GM19452 (cell line): ENCODE data around the gene CYTH3.
"Not testable (repeated sequence)": the region's sequence is repeated elsewhere in the genome, so short reads cannot be mapped to it uniquely, and the experiment has no call there.

Experiments
- ATAC-seq: cut with Tn5 transposase; IDR thresholded peaks from one replicate; pipeline ENCODE4 v1.9.1; 2021; ENCODE audit not compliant: unreplicated experiment

The CYTH3 gene, protein sequence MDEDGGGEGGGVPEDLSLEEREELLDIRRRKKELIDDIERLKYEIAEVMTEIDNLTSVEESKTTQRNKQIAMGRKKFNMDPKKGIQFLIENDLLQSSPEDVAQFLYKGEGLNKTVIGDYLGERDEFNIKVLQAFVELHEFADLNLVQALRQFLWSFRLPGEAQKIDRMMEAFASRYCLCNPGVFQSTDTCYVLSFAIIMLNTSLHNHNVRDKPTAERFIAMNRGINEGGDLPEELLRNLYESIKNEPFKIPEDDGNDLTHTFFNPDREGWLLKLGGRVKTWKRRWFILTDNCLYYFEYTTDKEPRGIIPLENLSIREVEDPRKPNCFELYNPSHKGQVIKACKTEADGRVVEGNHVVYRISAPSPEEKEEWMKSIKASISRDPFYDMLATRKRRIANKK

DNA sequence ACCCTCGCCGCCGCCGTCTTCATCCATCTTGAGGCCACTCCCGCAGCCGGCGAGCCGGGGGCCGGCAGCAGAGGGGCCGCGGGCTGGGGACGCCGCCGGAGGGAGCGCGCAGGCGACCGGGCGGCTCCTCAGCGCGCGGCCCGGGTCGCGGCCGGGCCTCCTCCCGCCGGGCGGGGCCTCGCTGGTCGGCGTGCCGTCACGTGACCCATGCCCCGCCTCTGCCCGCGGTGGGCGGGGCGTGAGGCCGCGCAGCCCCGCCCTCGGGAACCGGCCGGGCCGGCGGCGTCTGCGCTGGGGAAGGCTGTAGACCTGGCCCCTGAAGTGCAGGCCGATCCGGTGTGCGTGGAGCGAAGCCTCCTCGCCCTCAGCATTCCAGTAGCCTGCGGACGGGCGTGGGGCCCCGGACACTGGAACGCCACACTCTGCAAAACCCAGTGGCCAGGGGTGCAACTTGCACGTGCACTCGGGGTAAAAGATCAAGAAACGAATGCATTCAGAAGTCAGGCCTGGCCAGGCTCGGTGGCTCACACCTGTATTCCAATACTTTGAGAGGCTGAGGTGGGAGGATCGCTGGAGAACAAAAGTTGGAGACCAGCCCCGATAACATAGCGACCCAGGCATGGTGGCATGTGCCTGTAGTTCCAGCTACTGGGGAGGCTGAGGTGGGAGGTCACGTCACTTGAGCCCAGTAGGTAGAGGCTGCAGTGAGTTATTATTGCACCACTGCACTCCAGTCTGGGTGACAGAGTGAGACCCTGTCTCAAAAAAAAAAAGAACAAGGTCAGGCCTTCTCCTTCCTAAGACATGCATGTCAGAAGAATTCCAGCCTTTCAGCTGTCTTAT is at the start of gene CYTH3:
Gene CYTH3, minus strand, starts transcription at position 144 of the 843 bp plus-strand sequence. Its CDS starts 117 bp downstream, at position 27.
- ATAC-seq, result peak; percentile 82

DNA sequence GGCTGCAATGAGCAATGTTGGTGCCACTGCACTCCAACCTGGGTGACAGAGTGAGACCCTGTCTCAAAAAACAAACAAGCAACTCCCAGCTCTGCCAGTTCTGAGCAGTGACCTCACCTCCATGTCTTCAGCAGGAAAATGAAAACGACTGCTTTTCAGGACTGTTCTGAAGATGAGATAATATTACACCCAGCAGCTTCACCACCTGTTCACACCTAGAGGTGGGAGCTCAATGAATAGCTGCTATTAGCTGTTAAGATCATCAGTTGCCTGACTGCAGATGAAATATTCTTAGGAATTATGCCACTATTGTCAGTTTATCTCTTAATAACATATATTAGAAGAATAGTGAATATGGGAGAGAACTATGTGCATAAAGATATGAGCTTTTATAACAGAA is 48.4 kb upstream of the CYTH3 start:
- no peak for ATAC-seq

DNA sequence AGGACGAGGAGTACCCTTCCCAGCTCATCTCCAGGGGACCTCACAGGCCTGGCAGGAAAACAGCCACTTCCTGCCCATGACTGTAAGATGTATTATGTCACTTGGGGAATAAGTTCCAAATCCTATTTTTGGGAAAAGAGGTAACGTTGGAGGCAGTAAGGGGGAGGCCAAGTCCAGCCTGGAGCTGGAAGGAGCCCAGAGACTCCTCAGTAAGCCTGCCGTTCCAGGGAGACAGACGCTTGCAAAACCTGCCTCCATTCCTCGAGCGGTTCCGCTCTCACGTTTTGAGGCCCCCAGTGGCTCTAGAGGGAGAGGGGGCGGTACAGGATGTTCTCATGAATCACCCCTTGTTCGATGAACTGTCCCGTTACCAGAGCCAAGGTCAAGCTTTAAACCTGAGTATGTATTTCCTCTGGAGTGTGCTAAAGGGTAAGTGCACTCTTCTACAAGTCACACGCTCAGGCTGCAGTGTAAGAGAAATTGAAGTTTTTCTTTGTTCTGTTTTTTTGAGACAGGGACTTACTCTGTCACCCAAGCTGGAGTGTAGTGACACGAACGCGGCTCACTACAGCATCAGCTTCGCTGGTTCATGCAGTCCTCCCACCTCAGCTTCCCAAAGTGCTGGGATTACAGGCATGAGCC is 45.5 kb upstream of the CYTH3 start:
- no peak for ATAC-seq

DNA sequence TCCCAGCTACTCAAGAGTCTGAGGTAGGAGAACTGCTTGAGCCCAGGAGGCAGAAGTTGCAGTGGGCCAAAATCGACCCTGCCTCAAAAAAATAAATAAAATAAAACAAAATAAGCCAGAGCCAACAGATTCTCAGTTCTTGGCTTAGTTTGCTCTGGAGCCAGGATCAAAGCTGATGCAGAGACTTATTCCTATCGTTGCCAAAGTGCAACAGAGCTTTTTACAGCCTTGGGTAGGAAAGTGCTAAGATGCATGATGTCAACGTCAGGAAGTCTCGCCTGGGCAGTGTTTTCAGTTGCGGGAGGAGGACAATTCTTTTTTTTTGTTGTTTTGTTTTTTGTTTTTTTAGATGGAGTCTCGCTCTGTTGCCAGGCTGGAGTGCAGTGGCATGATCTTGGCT is 43.8 kb upstream of the CYTH3 start:
- ATAC-seq, result no peak

DNA sequence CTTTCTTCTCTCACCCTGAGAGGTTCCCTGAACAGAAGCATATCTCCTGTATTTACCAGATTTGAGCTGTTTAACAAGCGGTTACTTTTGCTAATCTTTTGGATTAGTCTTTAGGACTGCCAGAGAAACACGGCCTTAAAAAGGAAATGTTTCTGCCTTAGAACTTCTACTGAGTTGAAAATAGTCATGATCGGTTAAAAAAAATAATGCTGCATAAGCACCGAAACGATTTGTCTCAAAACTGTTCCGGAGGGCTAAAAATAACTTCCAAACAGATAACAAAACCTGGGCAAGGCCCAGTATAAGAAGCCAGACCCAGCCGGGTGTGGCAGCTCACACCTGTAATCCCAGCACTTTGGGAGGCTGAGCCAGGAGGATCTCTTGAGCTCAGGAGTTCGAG is 43.3 kb upstream of the CYTH3 start:
- ATAC-seq, result no peak

DNA sequence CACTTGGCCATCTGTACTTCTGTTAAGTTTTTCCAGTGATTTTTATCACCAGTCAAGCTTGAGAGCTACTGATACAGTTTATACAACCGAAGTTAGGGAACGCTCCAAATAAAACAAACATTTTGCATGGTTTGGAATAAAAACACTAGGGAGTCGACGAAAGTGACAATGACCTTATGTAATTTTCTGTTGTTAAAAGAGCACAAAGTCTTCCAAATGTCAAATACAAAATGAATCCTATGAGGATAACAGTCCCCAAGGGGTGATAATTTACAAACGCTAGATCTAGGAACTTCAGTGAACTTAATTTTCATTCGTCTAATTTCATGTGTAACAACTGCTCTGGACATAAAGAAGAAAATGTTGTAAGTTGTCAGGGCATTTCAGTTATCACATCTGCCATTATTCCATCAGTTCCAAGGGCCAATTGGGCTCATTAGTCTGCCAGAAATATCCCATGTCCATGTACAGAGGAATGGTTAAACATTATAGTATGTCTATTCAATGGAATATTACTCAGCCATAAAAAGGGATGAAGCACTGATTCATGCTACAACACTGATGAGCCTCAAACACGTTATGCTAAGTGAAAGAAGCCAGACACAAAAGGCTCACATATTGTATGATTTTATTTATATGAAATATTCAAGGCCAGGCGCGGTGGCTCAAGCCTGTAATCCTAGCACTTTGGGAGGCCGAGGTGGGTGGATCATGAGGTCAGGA is 38.0 kb upstream of the CYTH3 start:
- ATAC-seq, result no peak

DNA sequence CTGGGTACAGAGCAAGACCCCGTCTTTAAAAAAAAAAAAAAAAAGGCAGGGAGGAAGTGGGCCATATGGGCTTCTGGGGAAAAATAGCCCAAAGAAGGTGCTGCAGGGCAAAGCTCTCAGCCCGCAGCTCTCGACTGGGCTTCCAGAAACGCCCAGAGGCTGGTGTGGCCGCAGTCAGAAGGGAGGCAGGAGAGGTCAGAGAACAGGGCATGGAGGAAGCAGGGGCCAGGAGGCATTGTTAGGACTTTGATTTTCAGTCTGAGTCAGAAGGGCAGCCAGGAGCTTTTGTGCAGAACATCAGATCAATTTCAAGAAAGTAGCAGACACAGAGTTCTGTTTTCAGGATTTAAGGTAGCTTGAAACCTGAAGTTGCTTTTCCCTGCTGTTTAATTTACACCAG is 35.3 kb upstream of the CYTH3 start:
- no peak for ATAC-seq

DNA sequence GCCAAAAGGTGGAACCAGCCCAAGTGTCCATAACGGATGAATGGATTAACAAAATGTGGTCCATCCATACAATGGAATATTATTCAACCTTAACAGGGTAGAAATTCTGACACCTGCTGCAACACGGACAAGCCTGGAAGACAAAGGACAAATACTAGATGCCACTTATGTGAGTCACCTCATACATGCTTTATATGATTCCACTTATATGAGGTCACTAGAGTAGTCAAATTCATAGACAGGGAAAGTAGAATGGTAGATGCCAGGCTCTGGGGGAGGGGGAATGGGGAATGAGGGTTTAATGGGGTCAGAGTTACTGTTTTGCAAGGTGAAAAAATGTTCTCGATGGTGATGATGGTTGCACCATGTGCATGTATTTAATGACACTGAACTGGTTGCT is 34.0 kb upstream of the CYTH3 start:
- no peak for ATAC-seq

DNA sequence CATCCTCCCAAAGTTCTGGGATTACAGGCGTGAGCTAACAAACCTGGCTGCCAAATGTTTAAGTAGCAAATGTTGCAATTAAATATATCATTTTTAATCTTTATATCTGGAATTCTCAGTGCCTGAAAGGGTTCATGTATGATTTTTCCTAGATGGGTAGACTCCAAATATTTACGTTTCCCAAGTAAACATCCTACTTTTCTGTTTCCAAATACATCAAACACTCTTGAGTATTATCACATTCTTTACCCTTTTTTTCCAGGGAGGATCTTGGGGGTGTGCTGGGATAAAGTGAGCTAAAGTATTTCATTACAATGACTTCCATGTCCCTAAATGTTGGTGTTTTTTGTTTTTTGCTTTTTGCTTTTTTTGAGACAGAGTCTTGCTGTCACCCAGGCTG is 32.9 kb upstream of the CYTH3 start:
- ATAC-seq, result no peak

DNA sequence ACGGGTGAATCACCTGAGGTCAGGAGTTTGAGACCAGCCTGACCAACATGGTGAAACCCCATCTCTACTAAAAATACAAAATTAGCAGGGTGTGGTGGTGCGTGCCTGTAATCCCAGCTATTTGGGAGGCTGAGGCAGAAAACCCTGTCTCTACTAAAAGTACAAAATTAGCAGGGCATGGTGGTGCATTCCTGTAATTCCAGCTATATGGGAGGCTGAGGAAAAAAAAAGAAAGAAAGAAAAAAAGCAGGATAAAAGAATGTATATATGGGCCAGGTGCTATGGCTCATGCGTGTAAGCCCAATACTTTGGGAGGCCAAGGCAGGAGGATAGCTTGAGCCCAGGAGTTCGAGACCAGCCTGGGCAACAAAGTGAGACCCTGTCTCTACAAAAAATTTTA is 29.0 kb upstream of the CYTH3 start:
- ATAC-seq, result not testable (repeated sequence)

DNA sequence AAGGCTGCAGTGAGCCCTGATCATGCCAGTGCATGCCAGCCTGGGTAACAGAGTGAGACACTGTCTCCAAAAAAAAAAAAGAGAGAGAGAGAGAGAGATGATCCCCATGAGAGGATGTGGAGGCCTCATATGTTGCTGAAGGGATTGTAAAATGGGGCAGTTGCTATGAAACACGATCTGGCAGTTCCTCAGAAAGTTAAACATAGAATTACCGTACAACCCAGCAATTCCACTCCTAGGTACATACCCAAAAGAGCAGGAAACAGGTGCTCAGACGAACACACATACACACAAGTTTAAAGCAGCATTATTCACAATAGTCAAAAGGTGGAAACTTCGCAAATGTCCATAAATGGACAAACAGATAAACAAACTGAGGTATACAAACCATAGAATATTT is 27.4 kb upstream of the CYTH3 start:
- no peak for ATAC-seq

DNA sequence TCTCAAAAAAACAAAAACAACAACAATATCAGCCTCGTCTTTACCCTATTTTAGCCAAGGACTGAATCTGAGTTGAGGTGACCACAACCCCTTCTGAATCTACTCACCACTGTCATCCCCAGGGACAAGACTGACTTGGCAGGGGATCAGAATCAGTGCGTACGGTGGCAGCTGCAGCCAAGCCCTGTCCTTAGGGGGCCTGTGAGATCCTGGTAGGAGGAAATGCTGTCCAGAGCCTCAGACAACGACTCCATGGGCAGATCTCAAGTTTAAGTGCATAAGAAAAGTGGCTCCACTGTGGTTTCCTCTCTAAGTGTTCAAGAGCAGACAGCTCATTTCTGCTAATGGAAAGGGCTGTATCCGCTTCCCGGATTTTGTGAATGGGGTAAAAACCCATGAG is 22.4 kb upstream of the CYTH3 start:
- no peak for ATAC-seq

DNA sequence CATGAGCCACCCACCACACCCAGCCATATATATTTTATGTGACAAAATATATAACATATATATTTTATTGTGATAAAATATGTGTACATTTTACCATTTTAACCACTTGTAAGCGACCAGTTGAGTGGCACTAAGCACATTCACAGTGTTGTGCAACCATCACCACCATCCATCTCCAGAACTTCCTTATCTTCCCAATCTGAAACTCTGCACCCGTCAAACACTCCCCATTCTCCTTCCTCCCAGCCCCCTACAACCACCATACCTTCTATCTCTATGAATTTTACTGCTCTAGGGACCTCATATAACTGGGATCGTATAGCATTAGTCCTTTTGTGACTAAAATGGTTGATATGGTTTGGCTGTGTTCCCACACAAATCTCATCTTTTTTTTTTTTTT is 20.8 kb upstream of the CYTH3 start:
- no peak for ATAC-seq

DNA sequence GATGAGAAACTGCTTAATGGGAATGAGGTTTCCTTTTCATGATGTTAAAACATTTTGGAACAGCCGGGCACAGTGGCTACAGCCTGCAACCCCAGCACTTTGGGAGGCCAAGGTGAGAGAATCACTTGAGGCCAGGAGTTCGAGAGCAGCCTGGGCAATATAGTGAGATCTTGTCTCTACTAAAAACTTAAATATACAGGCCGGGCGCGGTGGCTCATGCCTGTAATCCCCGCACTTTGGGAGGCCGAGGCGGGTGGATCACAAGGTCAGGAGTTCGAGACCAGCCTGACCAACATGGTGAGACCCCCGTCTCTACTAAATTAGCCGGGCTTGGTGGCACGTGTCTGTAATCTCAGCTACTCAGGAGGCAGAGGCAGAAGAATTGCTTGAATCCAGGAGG is 19.5 kb upstream of the CYTH3 start:
- not testable (repeated sequence) for ATAC-seq

DNA sequence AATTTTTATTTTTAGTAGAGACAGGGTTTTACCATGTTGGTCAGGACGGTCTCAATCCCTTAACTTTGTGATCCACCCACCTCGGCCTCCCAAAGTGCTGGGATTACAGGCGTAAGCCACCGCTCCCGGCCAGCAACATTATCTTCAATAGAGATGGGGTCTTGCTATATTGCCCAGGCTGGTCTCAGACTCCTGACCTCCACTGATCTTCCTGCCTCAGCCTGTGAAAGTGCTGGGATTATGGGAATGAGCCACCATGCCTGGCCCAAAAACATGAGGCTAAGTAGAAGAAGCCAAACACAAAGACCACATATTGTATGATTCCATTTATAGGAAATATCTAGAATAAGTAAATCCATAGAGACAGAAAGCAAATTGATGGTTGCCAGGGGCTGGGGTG is 19.1 kb upstream of the CYTH3 start:
- ATAC-seq, result no peak

DNA sequence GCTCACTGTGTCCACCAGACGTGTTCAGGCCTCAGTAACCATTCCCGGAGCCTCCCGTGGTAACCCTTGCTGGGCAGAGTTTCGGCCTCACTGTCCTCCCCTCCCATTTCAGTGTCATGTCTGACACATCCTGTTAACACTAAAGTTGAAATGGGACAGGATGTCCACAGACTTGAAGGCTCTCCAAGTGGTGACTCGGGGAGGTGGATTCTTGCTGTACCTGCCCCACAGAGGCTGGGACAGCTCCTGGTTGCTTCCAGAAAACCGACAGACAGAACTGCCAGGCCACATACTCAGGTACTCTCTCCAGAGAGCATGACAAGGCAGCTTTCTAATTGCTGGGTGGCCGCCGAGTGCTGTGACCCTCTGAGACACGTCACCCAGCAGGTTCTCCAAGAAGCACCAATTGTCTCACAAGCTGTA is 17.9 kb upstream of the CYTH3 start:
- ATAC-seq, result no peak

DNA sequence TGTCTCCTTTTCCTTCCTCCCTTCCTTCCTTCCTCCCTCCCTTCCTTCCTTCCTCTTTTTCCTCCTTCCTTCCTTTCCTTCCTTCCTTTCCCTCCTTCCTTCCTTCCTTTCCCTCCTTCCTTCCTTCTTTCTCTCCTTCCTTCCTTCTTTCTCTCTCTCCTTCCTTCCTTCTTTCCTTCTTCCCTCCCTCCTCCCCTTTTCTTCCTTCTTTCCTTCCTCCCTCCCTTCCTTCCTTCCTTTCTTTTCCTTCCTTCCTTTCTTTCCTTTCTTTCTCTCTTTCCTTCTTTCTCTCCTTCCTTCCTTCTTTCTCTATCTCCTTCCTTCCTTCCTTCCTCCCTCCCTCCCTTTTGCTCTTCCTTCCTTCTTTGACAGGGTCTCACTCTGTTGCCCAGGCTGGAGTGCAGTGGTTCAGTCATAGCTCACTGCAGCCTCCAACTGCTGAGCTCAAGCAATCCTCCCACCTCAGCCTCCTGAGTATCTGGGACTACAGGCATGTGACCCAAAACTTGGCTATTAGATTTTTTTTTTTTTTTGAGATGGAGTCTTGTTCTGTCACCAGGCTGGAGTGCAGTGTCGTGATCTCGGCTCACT is 15.9 kb upstream of the CYTH3 start:
- no peak for ATAC-seq

DNA sequence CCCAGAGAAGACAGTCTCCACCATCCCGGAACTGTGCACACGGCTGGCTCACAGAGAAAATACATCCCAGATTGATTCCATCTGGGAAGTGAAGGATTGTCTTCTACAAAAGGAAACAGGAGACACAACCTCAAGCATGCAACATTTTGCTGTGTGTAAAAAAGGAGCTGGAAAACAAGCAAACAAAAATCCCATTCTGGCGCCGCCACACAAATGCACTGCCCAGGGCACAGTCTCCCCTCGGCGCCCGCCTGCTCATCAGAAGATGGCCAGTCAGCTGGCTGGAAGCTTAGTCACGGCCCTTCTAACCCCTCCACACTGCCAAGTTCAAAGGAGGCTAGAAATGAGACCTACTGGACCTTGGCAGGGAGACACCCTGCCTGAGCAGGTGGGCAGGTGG is 14.1 kb upstream of the CYTH3 start:
- ATAC-seq, result no peak

DNA sequence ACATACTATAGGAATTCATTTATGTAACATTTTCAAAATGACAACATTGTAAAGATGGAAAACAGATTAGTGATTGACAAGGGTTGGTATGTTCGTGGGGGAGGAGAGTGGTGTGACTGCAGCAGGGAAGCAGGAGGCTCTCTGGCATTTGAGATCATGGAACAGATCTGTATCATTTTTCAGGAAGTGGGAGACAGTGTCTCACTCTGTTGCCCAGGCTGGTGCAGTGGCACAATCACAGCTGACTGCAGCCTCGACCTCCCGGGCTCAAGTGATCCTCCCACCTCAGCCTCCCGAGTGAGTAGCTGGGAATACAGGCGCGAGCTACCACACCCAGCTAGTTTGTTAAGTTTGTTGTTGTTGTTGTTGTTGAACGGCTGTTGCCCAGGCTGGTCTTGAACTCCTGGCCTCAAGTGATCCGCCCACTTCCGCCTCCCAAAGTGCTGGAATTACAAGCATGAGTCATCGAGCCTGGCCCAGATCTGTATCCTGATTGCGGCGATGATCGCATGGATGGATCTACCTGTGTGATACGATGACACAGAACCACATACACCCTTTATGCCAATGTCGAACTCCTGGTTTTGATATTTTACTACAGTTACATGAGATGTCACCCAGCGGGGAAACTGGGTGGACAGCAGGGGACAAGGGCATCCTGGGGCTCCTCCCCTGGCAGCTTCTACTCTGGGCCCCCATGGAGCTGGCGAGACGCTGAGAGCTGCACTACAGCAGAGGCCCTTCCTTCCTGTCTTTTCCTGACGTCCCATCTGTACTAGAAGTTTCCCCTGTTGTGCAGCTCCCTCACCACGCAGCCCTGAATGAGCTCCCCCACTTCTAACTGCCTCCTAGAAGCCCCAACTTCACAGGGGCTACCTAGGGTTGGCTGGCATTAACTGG is 12.3 kb upstream of the CYTH3 start:
- ATAC-seq, result no peak

DNA sequence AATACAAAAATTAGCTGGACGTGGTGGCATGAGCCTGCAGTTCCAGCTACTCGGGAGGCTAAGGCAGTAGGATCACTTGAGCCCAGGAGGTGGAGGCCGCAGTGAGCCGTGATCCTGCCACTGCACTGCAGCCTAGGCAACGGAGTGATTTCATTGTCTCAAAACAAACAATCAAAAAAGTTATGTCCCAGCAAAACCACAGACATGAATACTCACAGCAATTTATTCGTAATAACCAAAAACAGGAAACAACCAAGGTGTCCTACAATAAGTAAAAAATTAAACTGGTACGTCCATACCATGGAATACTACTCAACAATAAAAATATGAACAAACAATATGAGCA is 11.6 kb upstream of the CYTH3 start:
- no peak for ATAC-seq
